OCI-LY1 (cell line): ENCODE measurements around the gene TBC1D5.
A peak's percentile ranks its signal among the peaks of the same experiment; 100 is the strongest.

Experiments
- H2AFZ ChIP-seq: fragments of 200-600 bp; sonication (generic), shearing (Covaris generic); 2 replicates; pipeline ENCODE4 v1.6.0; 2014; ENCODE audit warnings: antibody characterized with exemption, mild to moderate bottlenecking, low read length
- H3F3A ChIP-seq: fragments of 200-600 bp; sonication (generic), shearing (Covaris generic); 2 replicates; pipeline ENCODE4 v1.6.0; 2014; ENCODE audit warnings: mild to moderate bottlenecking, antibody characterized with exemption, low read length, moderate library complexity; ENCODE audit not compliant: insufficient read depth
- H3K27ac ChIP-seq: fragments of 200-600 bp; sonication (generic); 2 replicates; pipeline ENCODE4 v1.5.1; 2014; ENCODE audit warnings: low read length, mixed run types, mild to moderate bottlenecking, low read depth; ENCODE audit not compliant: poor library complexity, severe bottlenecking
- H3K27me3 ChIP-seq: fragments of 200-600 bp; sonication (generic); 2 replicates; pipeline ENCODE4 v1.6.0; 2014; ENCODE audit warnings: antibody characterized with exemption, mild to moderate bottlenecking, low read length, moderate library complexity; ENCODE audit not compliant: insufficient read depth
- H3K36me3 ChIP-seq: fragments of 200-600 bp; sonication (generic); 2 replicates; pipeline ENCODE4 v1.6.1; 2014; ENCODE audit warnings: mild to moderate bottlenecking, antibody characterized with exemption, low read length, moderate library complexity, mixed read lengths; ENCODE audit not compliant: insufficient read depth
- H3K4me1 ChIP-seq: fragments of 200-600 bp; sonication (generic); 2 replicates; pipeline ENCODE4 v1.5.1; 2014; ENCODE audit warnings: mild to moderate bottlenecking, low read length, moderate library complexity; ENCODE audit not compliant: insufficient read depth, severe bottlenecking
- H3K4me2 ChIP-seq: fragments of 200-600 bp; sonication (generic), shearing (Covaris generic); 2 replicates; pipeline ENCODE4 v1.6.1; 2014; ENCODE audit warnings: low read length
- H3K4me3 ChIP-seq: fragments of 200-600 bp; sonication (generic); 2 replicates; pipeline ENCODE4 v1.5.1; 2014; ENCODE audit warnings: low read length, low read depth, mild to moderate bottlenecking, mixed read lengths; ENCODE audit not compliant: poor library complexity, severe bottlenecking
- H3K79me2 ChIP-seq: fragments of 200-600 bp; shearing (Covaris generic); 2 replicates; pipeline ENCODE4 v1.6.1; 2016; ENCODE audit warnings: mixed run types, low read length, mixed read lengths; ENCODE audit not compliant: insufficient read depth
- H3K9ac ChIP-seq: fragments of 200-600 bp; sonication (generic), shearing (Covaris generic); 2 replicates; pipeline ENCODE4 v1.6.1; 2014; ENCODE audit warnings: mild to moderate bottlenecking, low read length, mixed read lengths
- H3K9me2 ChIP-seq: fragments of 200-600 bp; sonication (generic), shearing (Covaris generic); 2 replicates; pipeline ENCODE4 v1.6.1; 2014; ENCODE audit warnings: low read depth, mild to moderate bottlenecking, low read length, mixed read lengths
- H3K9me3 ChIP-seq: fragments of 200-600 bp; shearing (Covaris generic); 2 replicates; pipeline ENCODE4 v1.6.1; 2014; ENCODE audit warnings: low read length, mixed read lengths
- H4K20me1 ChIP-seq: fragments of 200-600 bp; sonication (generic), shearing (Covaris generic); 2 replicates; pipeline ENCODE4 v1.6.0; 2016; ENCODE audit warnings: mild to moderate bottlenecking, low read length; ENCODE audit not compliant: insufficient read depth
- EZH2 ChIP-seq: fragments of 200-600 bp; sonication (generic), shearing (Covaris generic); IDR thresholded peaks from 2 replicates; pipeline ENCODE4 v1.8.0; 2017; ENCODE audit warnings: borderline replicate concordance, mixed run types, mild to moderate bottlenecking, antibody characterized with exemption, low read length, moderate library complexity, mixed read lengths
- TF ChIP-seq, protein P1 (sequence below): fragments of 200-600 bp; sonication (generic), shearing (Covaris generic); IDR thresholded peaks from 2 replicates; pipeline ENCODE4 v1.5.1; 2017; ENCODE audit warnings: mild to moderate bottlenecking, antibody characterized with exemption, low read length, moderate library complexity, mixed read lengths

Gene TBC1D5

GRCh38 chr3:17154221-17154620 lies 588.2 kb downstream of the TBC1D5 start:
- peaks cover 13% of the 10 kb centered on the region for H3K4me1 ChIP-seq
- peaks cover 15% of the 10 kb centered on the region for H3K36me3 ChIP-seq
- no peaks in the 10 kb centered on the region for H4K20me1 ChIP-seq
- no peak for TF ChIP-seq EZH2
- TF ChIP-seq, protein P1, sequence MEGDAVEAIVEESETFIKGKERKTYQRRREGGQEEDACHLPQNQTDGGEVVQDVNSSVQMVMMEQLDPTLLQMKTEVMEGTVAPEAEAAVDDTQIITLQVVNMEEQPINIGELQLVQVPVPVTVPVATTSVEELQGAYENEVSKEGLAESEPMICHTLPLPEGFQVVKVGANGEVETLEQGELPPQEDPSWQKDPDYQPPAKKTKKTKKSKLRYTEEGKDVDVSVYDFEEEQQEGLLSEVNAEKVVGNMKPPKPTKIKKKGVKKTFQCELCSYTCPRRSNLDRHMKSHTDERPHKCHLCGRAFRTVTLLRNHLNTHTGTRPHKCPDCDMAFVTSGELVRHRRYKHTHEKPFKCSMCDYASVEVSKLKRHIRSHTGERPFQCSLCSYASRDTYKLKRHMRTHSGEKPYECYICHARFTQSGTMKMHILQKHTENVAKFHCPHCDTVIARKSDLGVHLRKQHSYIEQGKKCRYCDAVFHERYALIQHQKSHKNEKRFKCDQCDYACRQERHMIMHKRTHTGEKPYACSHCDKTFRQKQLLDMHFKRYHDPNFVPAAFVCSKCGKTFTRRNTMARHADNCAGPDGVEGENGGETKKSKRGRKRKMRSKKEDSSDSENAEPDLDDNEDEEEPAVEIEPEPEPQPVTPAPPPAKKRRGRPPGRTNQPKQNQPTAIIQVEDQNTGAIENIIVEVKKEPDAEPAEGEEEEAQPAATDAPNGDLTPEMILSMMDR, result no peak
- no peaks in the 10 kb centered on the region for H3K27me3 ChIP-seq
- no peaks in the 10 kb centered on the region for H3F3A ChIP-seq
- H3K4me3 ChIP-seq, result no peak overlapping the region
- no peaks in the 10 kb centered on the region for H3K79me2 ChIP-seq
- no peak overlapping the region for H2AFZ ChIP-seq
- H3K9me3 ChIP-seq, result no peaks in the 10 kb centered on the region
- no peak overlapping the region for H3K27ac ChIP-seq
- no peaks in the 10 kb centered on the region for H3K9me2 ChIP-seq
- no peak overlapping the region for H3K4me2 ChIP-seq
- no peak overlapping the region for H3K9ac ChIP-seq

GRCh38 chr3:17153209-17153608 lies 589.2 kb downstream of the TBC1D5 start:
- peaks cover 13% of the 10 kb centered on the region for H3K4me1 ChIP-seq
- H3K9ac ChIP-seq, result no peak overlapping the region
- peaks cover 15% of the 10 kb centered on the region for H3K36me3 ChIP-seq
- H3K4me2 ChIP-seq, result no peak overlapping the region
- no peak overlapping the region for H3K27ac ChIP-seq
- TF ChIP-seq EZH2, result no peak
- TF ChIP-seq, protein P1, result no peak
- H3K79me2 ChIP-seq, result no peaks in the 10 kb centered on the region
- H3K27me3 ChIP-seq, result no peaks in the 10 kb centered on the region
- no peaks in the 10 kb centered on the region for H3K9me3 ChIP-seq
- no peaks in the 10 kb centered on the region for H3F3A ChIP-seq
- H3K4me3 ChIP-seq, result no peak overlapping the region
- no peaks in the 10 kb centered on the region for H4K20me1 ChIP-seq
- no peak overlapping the region for H2AFZ ChIP-seq
- H3K9me2 ChIP-seq, result no peaks in the 10 kb centered on the region

DNA sequence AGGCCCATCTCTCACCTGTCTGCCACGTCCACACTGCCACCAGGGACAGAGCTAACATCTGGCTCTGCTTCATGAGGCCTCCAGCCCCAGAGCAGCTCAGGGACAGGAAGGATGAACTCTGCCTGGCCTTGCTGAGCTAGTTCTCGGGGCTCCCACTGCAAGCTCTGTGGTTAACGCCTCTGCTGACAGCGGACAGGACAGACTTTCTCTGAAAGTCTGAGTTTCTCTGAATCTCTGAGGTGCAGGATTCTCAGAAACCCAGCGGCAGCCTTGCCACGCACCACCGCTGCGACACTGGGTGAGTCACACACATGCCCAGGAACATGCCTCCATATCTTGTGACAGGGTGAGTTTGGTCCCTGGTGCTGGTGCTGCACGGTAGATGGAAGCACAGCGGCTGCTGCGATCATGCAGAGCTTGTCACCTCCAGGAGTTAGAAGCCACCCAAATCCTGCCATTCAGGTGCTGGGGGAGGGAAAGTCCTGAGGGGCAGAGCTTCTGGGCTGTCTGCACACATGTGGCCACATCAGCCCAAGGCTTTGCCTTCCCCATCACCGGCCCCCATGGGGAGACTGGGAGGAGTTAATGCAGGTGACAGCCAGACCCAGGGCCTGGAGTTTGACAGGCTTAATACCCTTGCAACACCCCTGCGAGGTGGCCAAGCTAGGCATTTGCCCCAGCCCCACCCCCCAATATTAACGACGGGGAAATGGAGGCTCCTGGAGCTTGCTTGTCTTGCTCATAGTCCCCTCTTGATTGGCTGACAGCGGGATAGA lies 590.6 kb downstream of the TBC1D5 start:
- H3F3A ChIP-seq, result no peaks in the 10 kb centered on the region
- peaks cover 15% of the 10 kb centered on the region for H3K36me3 ChIP-seq
- peak overlapping the region; percentile 56 for H3K27ac ChIP-seq
- no peaks in the 10 kb centered on the region for H3K9me3 ChIP-seq
- H3K27me3 ChIP-seq, result no peaks in the 10 kb centered on the region
- TF ChIP-seq, protein P1, result no peak
- no peak for TF ChIP-seq EZH2
- H4K20me1 ChIP-seq, result no peaks in the 10 kb centered on the region
- H3K4me3 ChIP-seq, result no peak overlapping the region
- H3K9ac ChIP-seq, result no peak overlapping the region; the same call in 1 of the 2 replicates
- peak overlapping the region; percentile 22; the same call in 1 of the 2 replicates for H3K4me2 ChIP-seq
- H3K9me2 ChIP-seq, result no peaks in the 10 kb centered on the region
- peaks cover 13% of the 10 kb centered on the region for H3K4me1 ChIP-seq
- H2AFZ ChIP-seq, result no peak overlapping the region
- no peaks in the 10 kb centered on the region for H3K79me2 ChIP-seq
